HepG2 (cell line): ENCODE measurements around the gene INTS1. TPM values are rescaled to one million over a fixed set of nuclear protein-coding genes. Genes with fewer than 3 reads are reported as not detected.

ENCODE experiments used
- ATF1 ChIP-seq: IDR thresholded peaks from 2 replicates; pipeline ENCODE4 v1.6.1; 2016; ENCODE audit warnings: mild to moderate bottlenecking, control low read depth
- ATF7 ChIP-seq, 2 experiments: fragments of 450-650 bp in 1 of 2; sonication (generic) in 1 of 2; formaldehyde crosslinking in 1 of 2; IDR thresholded peaks; 2 replicates each; pipeline versions ENCODE4 v1.4.0 to v1.6.1; 2016 to 2020; ENCODE audit warnings: antibody characterized with exemption in 1 of 2, mild to moderate bottlenecking in 1 of 2, missing genetic modification reagents in 1 of 2
- CC2D1A ChIP-seq: sonication (generic); formaldehyde crosslinking; IDR thresholded peaks from 2 replicates; pipeline ENCODE4 v1.8.1; 2023; ENCODE audit warnings: mild to moderate bottlenecking, missing genetic modification reagents
- CENPT ChIP-seq: sonication (generic); formaldehyde crosslinking; IDR thresholded peaks from 2 replicates; pipeline ENCODE4 v1.8.0; 2022; ENCODE audit warnings: low read depth, mild to moderate bottlenecking, moderate library complexity, missing genetic modification reagents
- FOXK1 ChIP-seq: sonication (generic); formaldehyde crosslinking; IDR thresholded peaks from 2 replicates; pipeline ENCODE4 v1.4.0; 2020; ENCODE audit warnings: low read depth, missing genetic modification reagents, borderline replicate concordance
- FOXP1 ChIP-seq, 2 experiments: fragments of 450-650 bp in 1 of 2; IDR thresholded peaks; 2 replicates each; pipeline ENCODE4 v1.6.1; 2017 to 2018; ENCODE audit warnings: antibody characterized with exemption in 1 of 2
- HDAC6 ChIP-seq: fragments of 200-600 bp; sonication (generic); IDR thresholded peaks from 2 replicates; pipeline ENCODE4 v1.7.0; 2017; ENCODE audit warnings: mild to moderate bottlenecking, antibody characterized with exemption, low read length, low read depth
- HNRNPH1 ChIP-seq: fragments of 200-400 bp; formaldehyde crosslinking; optimal IDR thresholded peaks from 2 replicates; pipeline ENCODE3; 2017; ENCODE audit warnings: mild to moderate bottlenecking, low read depth, low read length
- NAIF1 ChIP-seq: sonication (generic); formaldehyde crosslinking; IDR thresholded peaks from 2 replicates; pipeline ENCODE4 v1.5.0; 2020; ENCODE audit warnings: mild to moderate bottlenecking, missing genetic modification reagents, borderline replicate concordance
- PHB2 ChIP-seq: fragments of 450-650 bp; IDR thresholded peaks from 2 replicates; pipeline ENCODE4 v1.6.1; 2018; ENCODE audit not compliant: partially characterized antibody
- POLR2AphosphoS2 ChIP-seq: IDR thresholded peaks from 2 replicates; pipeline ENCODE4 v1.6.1; 2011; ENCODE audit warnings: low read depth, low read length, improper control_type of control experiment
- RAD21 ChIP-seq: fragments of 450-650 bp; formaldehyde crosslinking; IDR thresholded peaks from 2 replicates; pipeline ENCODE4 v1.5.0; 2020; ENCODE audit warnings: mild to moderate bottlenecking
- RBFOX2 ChIP-seq: fragments of 200-400 bp; formaldehyde crosslinking; IDR thresholded peaks from 2 replicates; pipeline ENCODE4 v1.6.1; 2017; ENCODE audit warnings: low read depth, mild to moderate bottlenecking, low read length
- SAFB2 ChIP-seq: sonication (generic); formaldehyde crosslinking; IDR thresholded peaks from 2 replicates; pipeline ENCODE4 v1.5.1; 2020; ENCODE audit warnings: missing genetic modification reagents, low read depth, mild to moderate bottlenecking, borderline replicate concordance
- SNAI1 ChIP-seq: sonication (generic); formaldehyde crosslinking; IDR thresholded peaks from 2 replicates; pipeline ENCODE4 v1.5.0; 2020; ENCODE audit warnings: mild to moderate bottlenecking, missing genetic modification reagents, borderline replicate concordance
- ZFP36 ChIP-seq: fragments of 150-350 bp; IDR thresholded peaks from 2 replicates; pipeline ENCODE4 v1.6.1; 2018; ENCODE audit warnings: borderline replicate concordance, low read length, low read depth; ENCODE audit not compliant: partially characterized antibody
- ZMYM3 ChIP-seq: sonication (generic); formaldehyde crosslinking; IDR thresholded peaks from 2 replicates; pipeline ENCODE4 v1.5.1; 2020; ENCODE audit warnings: mild to moderate bottlenecking, missing genetic modification reagents
- ZNF138 ChIP-seq: sonication (generic); formaldehyde crosslinking; IDR thresholded peaks from 2 replicates; pipeline ENCODE4 v1.5.0; 2020; ENCODE audit warnings: mild to moderate bottlenecking, low read depth, missing genetic modification reagents
- ZNF350 ChIP-seq: sonication (generic); formaldehyde crosslinking; IDR thresholded peaks from 2 replicates; pipeline ENCODE4 v1.4.0; 2020; ENCODE audit warnings: mild to moderate bottlenecking, low read depth, missing genetic modification reagents, borderline replicate concordance
- ZNF552 ChIP-seq: sonication (generic); formaldehyde crosslinking; IDR thresholded peaks from 2 replicates; pipeline ENCODE4 v1.9.0; 2022; ENCODE audit warnings: missing genetic modification reagents, mild to moderate bottlenecking, borderline replicate concordance
- ZNF569 ChIP-seq: sonication (generic); formaldehyde crosslinking; IDR thresholded peaks from 2 replicates; pipeline ENCODE4 v1.5.0; 2020; ENCODE audit warnings: mild to moderate bottlenecking, missing genetic modification reagents, moderate library complexity, borderline replicate concordance
- ZNF709 ChIP-seq: sonication (generic); formaldehyde crosslinking; IDR thresholded peaks from 2 replicates; pipeline ENCODE4 v1.5.0; 2020; ENCODE audit warnings: mild to moderate bottlenecking, missing genetic modification reagents
- ZNF768 ChIP-seq: sonication (generic); formaldehyde crosslinking; IDR thresholded peaks from 2 replicates; pipeline ENCODE4 v1.4.0; 2020; ENCODE audit warnings: missing genetic modification reagents
- ZNF850 ChIP-seq: sonication (generic); formaldehyde crosslinking; conservative IDR thresholded peaks from 2 replicates; pipeline ENCODE4 v1.9.0; 2021; ENCODE audit warnings: mild to moderate bottlenecking, missing genetic modification reagents
- polyA plus RNA-seq, 8 experiments: library from polyadenylated mRNA; depleted of rRNA in 3 of 8; stranded (reverse) in 7 of 8; unstranded in 1 of 8; fragments of >200 nt; fragmentation: Illumina TruSeq in 4 of 8; extraction: Trizol in 4 of 8; gene quantifications; 2 replicates each; pipeline versions ENCODE4 v1.2.1 to v1.2.3, GENCODE V29; 2011 to 2016; ENCODE audit warnings: low read depth in 4 of 8, missing spikeins in 1 of 8, mixed read lengths in 1 of 8; ENCODE audit not compliant: insufficient read depth in 1 of 8
- total RNA-seq, 5 experiments: library from RNA; depleted of rRNA; stranded (reverse); fragments of >200 nt; fragmentation: Illumina TruSeq; extraction: Trizol; gene quantifications; 2 replicates each; pipeline ENCODE4 v1.2.3, GENCODE V29; 2016; ENCODE audit warnings: low read depth in 1 of 5
- TF ChIP-seq, protein P1 (sequence below): sonication (generic); formaldehyde crosslinking; IDR thresholded peaks from 2 replicates; pipeline ENCODE4 v1.4.0; 2020; ENCODE audit warnings: low read depth, missing genetic modification reagents
- TF ChIP-seq, protein P2 (sequence below): sonication (generic); formaldehyde crosslinking; IDR thresholded peaks from 2 replicates; pipeline ENCODE4 v1.8.1; 2023; ENCODE audit warnings: mild to moderate bottlenecking, missing genetic modification reagents, borderline replicate concordance

INTS1 gene
- total and polyA plus RNA-seq, 2 of the 13 experiments (the other 11 are each of a cell fraction or from before 2014, with no cell fraction given): 13.7 to 29.0 TPM

GRCh38 chr7:1532456-1533254, 28.5 kb upstream of the INTS1 start (continued):
- TF ChIP-seq RAD21 (no peak), ATF7 (IDR thresholded peaks at IDR 0.05) (no peak), ATF7 (CRISPR knock-in tag; IDR thresholded peaks at IDR 0.05) (no peak), HNRNPH1 (no peak), ZNF850 (CRISPR knock-in tag) (no peak), ZFP36 (no peak), ZNF138 (CRISPR knock-in tag) (no peak), ZNF552 (CRISPR knock-in tag) (no peak), HDAC6 (no peak), ZNF350 (CRISPR knock-in tag) (0 out of 2 replicates have a peak, but pooled peaks have one; percentile 34), FOXK1 (CRISPR knock-in tag) (peak; percentile 79), ZMYM3 (CRISPR knock-in tag) (no peak), NAIF1 (CRISPR knock-in tag) (no peak), ZNF768 (CRISPR knock-in tag) (no peak), ZNF709 (CRISPR knock-in tag) (no peak), RBFOX2 (peak; percentile 13; the same call in 1 of the 2 replicates), SAFB2 (CRISPR knock-in tag) (no peak), FOXP1 (IDR thresholded peaks at IDR 0.05) (no peak), FOXP1 (CRISPR knock-in tag; IDR thresholded peaks at IDR 0.05) (peak; percentile 51; the same call in 1 of the 2 replicates), CENPT (no peak), CC2D1A (CRISPR knock-in tag) (no peak), ATF1 (CRISPR knock-in tag) (no peak; the same call in 1 of the 2 replicates), PHB2 (no peak), POLR2AphosphoS2 (no peak), ZNF569 (CRISPR knock-in tag) (no peak), SNAI1 (no peak)
- TF ChIP-seq, protein P1, sequence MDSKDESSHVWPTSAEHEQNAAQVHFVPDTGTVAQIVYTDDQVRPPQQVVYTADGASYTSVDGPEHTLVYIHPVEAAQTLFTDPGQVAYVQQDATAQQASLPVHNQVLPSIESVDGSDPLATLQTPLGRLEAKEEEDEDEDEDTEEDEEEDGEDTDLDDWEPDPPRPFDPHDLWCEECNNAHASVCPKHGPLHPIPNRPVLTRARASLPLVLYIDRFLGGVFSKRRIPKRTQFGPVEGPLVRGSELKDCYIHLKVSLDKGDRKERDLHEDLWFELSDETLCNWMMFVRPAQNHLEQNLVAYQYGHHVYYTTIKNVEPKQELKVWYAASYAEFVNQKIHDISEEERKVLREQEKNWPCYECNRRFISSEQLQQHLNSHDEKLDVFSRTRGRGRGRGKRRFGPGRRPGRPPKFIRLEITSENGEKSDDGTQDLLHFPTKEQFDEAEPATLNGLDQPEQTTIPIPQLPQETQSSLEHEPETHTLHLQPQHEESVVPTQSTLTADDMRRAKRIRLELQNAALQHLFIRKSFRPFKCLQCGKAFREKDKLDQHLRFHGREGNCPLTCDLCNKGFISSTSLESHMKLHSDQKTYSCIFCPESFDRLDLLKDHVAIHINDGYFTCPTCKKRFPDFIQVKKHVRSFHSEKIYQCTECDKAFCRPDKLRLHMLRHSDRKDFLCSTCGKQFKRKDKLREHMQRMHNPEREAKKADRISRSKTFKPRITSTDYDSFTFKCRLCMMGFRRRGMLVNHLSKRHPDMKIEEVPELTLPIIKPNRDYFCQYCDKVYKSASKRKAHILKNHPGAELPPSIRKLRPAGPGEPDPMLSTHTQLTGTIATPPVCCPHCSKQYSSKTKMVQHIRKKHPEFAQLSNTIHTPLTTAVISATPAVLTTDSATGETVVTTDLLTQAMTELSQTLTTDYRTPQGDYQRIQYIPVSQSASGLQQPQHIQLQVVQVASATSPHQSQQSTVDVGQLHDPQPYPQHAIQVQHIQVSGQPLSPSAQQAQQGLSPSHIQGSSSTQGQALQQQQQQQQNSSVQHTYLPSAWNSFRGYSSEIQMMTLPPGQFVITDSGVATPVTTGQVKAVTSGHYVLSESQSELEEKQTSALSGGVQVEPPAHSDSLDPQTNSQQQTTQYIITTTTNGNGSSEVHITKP: peak; percentile 95
- TF ChIP-seq, protein P2, sequence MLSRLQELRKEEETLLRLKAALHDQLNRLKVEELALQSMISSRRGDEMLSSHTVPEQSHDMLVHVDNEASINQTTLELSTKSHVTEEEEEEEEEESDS: no peak
